ENCODE measurements around the gene ODF2.
"Not testable (repeated sequence)": the region's sequence is repeated elsewhere in the genome, so short reads cannot be mapped to it uniquely, and the experiment has no call there.

ODF2 gene

GRCh38 chr9:128423356-128423755 is 32.5 kb upstream of the ODF2 start:
- not testable (repeated sequence) for FAIRE-seq; DNase-seq (ENCODE audit: insufficient read length, low spot score)

DNA sequence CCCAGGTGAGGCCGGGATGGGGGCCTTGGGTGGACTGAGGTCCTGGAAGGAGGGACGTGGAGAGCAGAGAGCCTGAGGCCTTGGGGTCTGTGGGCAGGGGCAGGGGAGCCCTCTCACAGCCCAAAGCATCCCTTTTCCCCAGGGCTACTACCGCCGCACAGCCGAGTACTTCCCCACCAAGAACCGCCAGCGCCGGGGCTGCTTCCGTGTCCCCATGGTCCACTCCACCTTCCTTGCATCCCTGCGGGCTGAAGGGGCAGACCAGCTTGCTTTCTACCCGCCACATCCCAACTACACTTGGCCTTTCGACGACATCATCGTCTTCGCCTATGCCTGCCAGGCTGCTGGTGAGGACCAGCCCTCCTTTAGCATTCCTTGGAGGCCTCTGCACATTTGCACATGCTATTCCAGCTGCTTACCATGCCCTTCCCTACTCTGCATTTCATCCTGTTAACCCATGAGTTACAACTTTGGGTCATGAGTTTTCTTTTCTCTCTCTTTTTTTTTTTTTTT is 31.5 kb upstream of the ODF2 start:
- DNase-seq (ENCODE audit: insufficient read length, low spot score) = no peak
- FAIRE-seq = no peak

- FAIRE-seq = no peak
- DNase-seq (ENCODE audit: insufficient read length, low spot score) = no peak
Observed at GRCh38 chr9:128428644-128429512, 26.9 kb upstream of the ODF2 start.

DNA sequence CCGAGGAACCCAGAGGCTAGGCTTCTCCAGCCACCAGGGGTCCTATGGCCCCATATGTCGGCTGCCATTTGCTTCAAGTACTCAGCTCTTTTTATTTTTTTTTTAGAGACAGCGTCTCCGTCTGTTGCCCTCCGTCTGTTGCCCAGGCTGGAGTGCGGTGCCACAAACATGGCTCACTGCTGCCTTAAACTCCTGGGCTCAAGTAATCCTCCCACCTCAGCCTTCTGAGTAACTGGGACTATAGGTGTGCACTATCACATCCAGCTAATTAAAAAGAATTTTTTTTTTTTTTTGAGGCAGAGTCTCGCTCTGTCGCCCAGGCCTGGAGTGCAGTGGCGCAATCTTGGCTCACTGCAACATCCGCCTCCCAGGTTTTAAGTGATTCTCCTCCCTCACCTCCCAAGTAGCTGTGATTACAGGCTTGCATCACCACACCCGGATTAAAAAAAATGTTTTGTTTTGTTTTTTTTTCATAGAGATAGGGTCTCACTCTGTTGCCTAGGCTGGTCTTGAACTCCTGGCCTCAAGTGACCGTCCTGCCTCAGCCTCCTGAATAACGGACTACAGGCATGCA is 26.2 kb upstream of the ODF2 start:
- FAIRE-seq = no peak
- no peak for DNase-seq (ENCODE audit: insufficient read length, low spot score)

DNA sequence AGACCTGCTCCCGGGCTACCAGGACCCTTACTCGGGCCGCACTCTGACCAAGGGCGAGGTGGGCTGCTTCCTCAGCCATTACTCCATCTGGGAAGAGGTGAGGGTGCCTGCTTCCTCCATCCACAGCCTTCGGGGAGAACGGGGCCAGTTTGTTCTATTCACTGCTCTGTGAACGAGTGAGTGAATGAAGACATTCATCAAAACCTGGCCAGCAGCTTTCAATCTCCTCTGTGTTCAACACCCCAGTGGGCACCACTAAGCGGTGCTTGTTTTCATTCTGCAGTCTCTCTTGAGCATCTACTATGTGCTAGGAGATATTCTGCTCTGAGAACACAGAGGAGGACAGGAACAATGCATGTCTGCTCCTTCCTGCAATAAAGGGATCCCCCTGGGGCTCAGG is 24.6 kb upstream of the ODF2 start:
- FAIRE-seq (no peak), DNase-seq (ENCODE audit: insufficient read length, low spot score) (no peak)

GRCh38 chr9:128434340-128434739 is 21.5 kb upstream of the ODF2 start:
- no peak for FAIRE-seq
- no peak for DNase-seq (ENCODE audit: insufficient read length, low spot score)

- DNase-seq (ENCODE audit: insufficient read length, low spot score) = no peak
- no peak for FAIRE-seq
Observed at GRCh38 chr9:128435611-128436010, 20.2 kb upstream of the ODF2 start.

GRCh38 chr9:128438343-128439109 is 17.3 kb upstream of the ODF2 start:
- no peak for FAIRE-seq
- DNase-seq (ENCODE audit: insufficient read length, low spot score) = peak; percentile 68

- FAIRE-seq = no peak
- DNase-seq (ENCODE audit: insufficient read length, low spot score) = no peak
Observed at GRCh38 chr9:128439273-128439672, 16.5 kb upstream of the ODF2 start.

GRCh38 chr9:128442150-128442549 is 13.7 kb upstream of the ODF2 start:
- FAIRE-seq (no peak), DNase-seq (ENCODE audit: insufficient read length, low spot score) (no peak)

- not testable (repeated sequence) for DNase-seq (ENCODE audit: insufficient read length, low spot score); FAIRE-seq
Observed at GRCh38 chr9:128446505-128446904, 9.3 kb upstream of the ODF2 start.

GRCh38 chr9:128448746-128449145 is 7.1 kb upstream of the ODF2 start:
- FAIRE-seq = no peak

DNA sequence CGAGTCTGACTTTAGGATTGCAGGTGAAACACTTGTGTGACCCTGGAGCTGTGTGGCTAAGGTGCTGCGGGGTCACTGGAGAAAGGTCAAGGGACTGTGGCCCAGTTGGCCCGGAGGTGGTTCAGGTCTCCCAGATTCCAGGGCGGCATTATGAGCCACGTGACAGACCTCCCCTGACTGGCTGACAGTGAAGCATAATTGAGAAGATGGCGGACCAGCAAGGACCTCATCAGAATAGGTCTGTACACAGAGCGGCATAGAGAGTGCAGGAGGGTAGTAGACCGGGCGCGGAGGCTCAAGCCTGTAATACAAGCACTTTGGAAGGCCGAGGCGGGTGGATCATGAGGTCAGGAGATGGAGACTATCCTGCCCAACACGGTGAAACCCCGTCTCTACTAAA is 815 bp upstream of the ODF2 start:
- DNase-seq (ENCODE audit: insufficient read length, low spot score) (no peak), FAIRE-seq (no peak)

More at GRCh38 chr9:128448746-128449145, 7.1 kb upstream of the ODF2 start:
- no peak for DNase-seq (ENCODE audit: insufficient read length, low spot score)

GRCh38 chr9:128456613-128457061 is 831 bp downstream of the ODF2 start:
- peak; percentile 72 for DNase-seq (ENCODE audit: insufficient read length, low spot score)
- no peak for FAIRE-seq

DNA sequence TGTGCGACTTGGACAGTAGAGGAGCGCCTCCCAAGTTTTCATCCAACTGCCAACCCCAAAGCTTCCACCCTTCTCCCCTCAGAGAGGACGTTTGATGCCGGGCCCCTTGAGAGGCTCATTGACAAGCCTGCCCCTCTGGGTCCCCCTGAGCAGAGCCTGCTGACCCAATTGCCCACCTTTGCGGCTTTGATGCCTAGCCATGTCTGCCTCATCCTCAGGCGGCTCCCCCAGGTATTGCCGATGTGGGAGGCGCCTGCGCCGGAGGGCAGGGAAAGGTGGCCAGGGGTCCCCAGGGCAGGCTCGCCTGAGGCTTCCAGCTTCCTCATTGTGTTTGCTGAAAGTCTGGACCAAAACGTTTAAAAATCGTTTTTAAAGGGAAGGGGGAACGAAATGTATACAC is 1.4 kb downstream of the ODF2 start:
- DNase-seq (ENCODE audit: insufficient read length, low spot score) (no peak), FAIRE-seq (no peak)

DNA sequence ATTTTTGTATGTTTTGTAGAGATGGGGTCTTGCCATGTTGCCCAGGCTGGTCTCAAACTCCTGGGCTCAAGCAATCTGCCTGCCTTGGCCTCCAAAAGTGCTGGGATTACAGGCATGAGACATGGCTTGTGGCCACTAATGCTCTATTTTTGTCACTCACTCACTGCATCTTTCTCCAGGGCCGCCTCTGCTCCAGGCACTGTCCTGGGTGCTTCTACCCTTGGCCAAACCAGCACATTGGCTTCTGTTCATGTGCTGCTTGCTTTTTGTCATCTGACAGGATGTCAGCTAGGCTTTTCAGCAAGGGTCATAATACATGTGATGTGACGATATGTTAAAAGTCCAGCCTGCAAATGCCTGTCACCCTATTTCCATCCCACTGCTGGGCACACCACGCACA is 3.2 kb downstream of the ODF2 start:
- FAIRE-seq = no peak

GRCh38 chr9:128469070-128469469 is 13.3 kb downstream of the ODF2 start:
- no peak for FAIRE-seq
- no peak for DNase-seq (ENCODE audit: insufficient read length, low spot score)

More for the DNA sequence above, 3.2 kb downstream of the ODF2 start:
- DNase-seq (ENCODE audit: insufficient read length, low spot score) = no peak

GRCh38 chr9:128470560-128470959 is 14.8 kb downstream of the ODF2 start:
- FAIRE-seq = no peak
- DNase-seq (ENCODE audit: insufficient read length, low spot score) = no peak

DNA sequence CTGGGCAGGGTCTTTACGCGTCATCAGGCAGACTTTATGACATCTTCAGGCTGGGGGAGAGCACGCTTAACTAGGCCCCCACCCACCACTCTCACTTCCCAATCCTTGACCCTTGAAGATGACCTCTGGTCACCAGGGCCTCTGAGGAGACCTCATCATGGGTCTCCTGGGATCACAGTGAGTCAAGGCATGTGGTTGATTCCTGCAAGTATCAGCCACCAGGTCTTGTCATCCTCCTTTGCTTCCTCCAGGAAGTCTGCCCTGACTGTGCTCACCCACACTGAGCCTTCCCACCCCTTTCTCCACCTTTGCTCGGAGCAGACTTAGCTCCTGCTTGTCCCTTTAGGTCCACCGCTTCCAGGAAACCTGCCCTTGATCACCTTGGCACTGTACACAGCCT is 17.3 kb downstream of the ODF2 start:
- no peak for FAIRE-seq
- no peak for DNase-seq (ENCODE audit: insufficient read length, low spot score)

DNA sequence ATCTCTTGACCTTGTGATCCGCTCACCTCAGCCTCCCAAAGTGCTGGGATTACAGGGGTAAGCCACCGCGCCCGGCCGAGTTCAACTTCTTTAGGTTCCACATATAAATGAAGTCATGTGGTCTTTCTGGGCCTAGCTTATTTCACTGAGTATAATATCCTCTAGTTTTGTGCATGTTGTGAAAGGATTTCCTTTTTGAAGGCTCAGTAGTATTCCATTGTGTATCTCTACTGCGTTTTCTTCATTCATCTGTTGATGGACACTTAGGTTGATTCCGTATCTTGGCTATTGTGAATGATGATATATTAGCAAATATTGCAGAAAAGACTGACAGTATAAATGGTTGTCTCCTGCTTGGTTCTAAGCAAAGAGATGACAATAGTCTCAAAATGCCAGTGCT is 20.1 kb downstream of the ODF2 start:
- no peak for DNase-seq (ENCODE audit: insufficient read length, low spot score)
- no peak for FAIRE-seq

- DNase-seq (ENCODE audit: insufficient read length, low spot score) (no peak), FAIRE-seq (no peak)
Observed at GRCh38 chr9:128479262-128479661, 23.5 kb downstream of the ODF2 start.
